A673 (cell line): ENCODE data around the gene ZNF729. TPM values are rescaled to one million over a fixed set of nuclear protein-coding genes. Genes with fewer than 3 reads are reported as not detected.
"Not testable (repeated sequence)": the region's sequence is repeated elsewhere in the genome, so short reads cannot be mapped to it uniquely, and the experiment has no call there.

ENCODE experiments used
- BruUV-seq: library from RNA; stranded (reverse); fragments of 400-500 nt; replicated peaks from 2 replicates; lab custom pipeline; 2021; lab: Mats Ljungman, UMichigan
- CTCF ChIA-PET: fragments of 300-600 bp; sonication (Branson Sonifier 250); formaldehyde crosslinking; loops from one replicate; lab custom pipeline; 2022; ENCODE audit warnings: antibody characterized with exemption; lab: Charles Lee
- POLR2A ChIA-PET: fragments of 300-600 bp; sonication (Branson Sonifier 250); formaldehyde crosslinking; loops from one replicate; lab custom pipeline; 2022; ENCODE audit warnings: antibody characterized with exemption; ENCODE audit not compliant: low non-redundant PET; lab: Charles Lee
- DNase-seq: peaks from one replicate; pipeline ENCODE4 v3.0.0-alpha.2; 2015; ENCODE audit warnings: low spot score
- H3K27ac ChIP-seq: fragments of 200-600 bp; sonication (generic); 2 replicates; pipeline ENCODE4 v1.5.1; 2016; ENCODE audit warnings: mixed run types, low read depth, mild to moderate bottlenecking, mixed read lengths, antibody characterized with exemption, low read length; ENCODE audit not compliant: poor library complexity, severe bottlenecking
- H3K27me3 ChIP-seq: fragments of 200-600 bp; sonication (generic); replicated peaks from 2 replicates; pipeline ENCODE4 v1.6.1; 2017; ENCODE audit warnings: mixed run types, low read depth, mild to moderate bottlenecking, mixed read lengths, antibody characterized with exemption, low read length; ENCODE audit not compliant: insufficient read depth, poor library complexity
- H3K36me3 ChIP-seq: fragments of 200-600 bp; sonication (generic); 2 replicates; pipeline ENCODE4 v1.6.1; 2016; ENCODE audit warnings: mixed run types, mild to moderate bottlenecking, mixed read lengths, antibody characterized with exemption, low read length; ENCODE audit not compliant: insufficient read depth, poor library complexity, severe bottlenecking
- H3K4me1 ChIP-seq: fragments of 200-600 bp; sonication (generic); 2 replicates; pipeline ENCODE4 v1.6.1; 2017; ENCODE audit warnings: mixed run types, mild to moderate bottlenecking, mixed read lengths, antibody characterized with exemption, low read length; ENCODE audit not compliant: insufficient read depth, poor library complexity, severe bottlenecking
- H3K4me3 ChIP-seq: fragments of 200-600 bp; sonication (generic); 2 replicates; pipeline ENCODE4 v1.5.1; 2016; ENCODE audit warnings: low read depth, mixed run types, mild to moderate bottlenecking, mixed read lengths, low read length; ENCODE audit not compliant: poor library complexity, severe bottlenecking
- H3K9me3 ChIP-seq: fragments of 200-600 bp; sonication (generic); 2 replicates; pipeline ENCODE4 v1.6.1; 2016; ENCODE audit warnings: mixed run types, low read depth, mild to moderate bottlenecking, mixed read lengths, antibody characterized with exemption, low read length; ENCODE audit not compliant: poor library complexity, severe bottlenecking
- EZH2 ChIP-seq: fragments of 200-600 bp; sonication (generic); IDR thresholded peaks from 2 replicates; pipeline ENCODE4 v1.6.1; 2017; ENCODE audit warnings: borderline replicate concordance, low read depth, mild to moderate bottlenecking, mixed read lengths, antibody characterized with exemption, low read length; ENCODE audit not compliant: poor library complexity, severe bottlenecking
- intact Hi-C: fragments of 100-400 bp; cut with micrococcal nuclease; formaldehyde crosslinking; loops from one replicate; pipeline ENCODE4 v1.10.0; 2022; ENCODE audit not compliant: unreplicated experiment
- total RNA-seq: library from RNA; stranded (reverse); gene quantifications from 2 replicates; pipeline ENCODE4 v1.2.3, GENCODE V29; 2021
- TF ChIP-seq, protein P1 (sequence below): fragments of 300-800, 200-600 bp; sonication (generic); conservative IDR thresholded peaks from 2 replicates; pipeline ENCODE4 v1.5.1; 2017; ENCODE audit warnings: low read depth, mild to moderate bottlenecking, antibody characterized with exemption, low read length, moderate library complexity, mixed read lengths

The ZNF729 gene
- total RNA-seq, 1 experiment from 2014 or later = not detected

DNA sequence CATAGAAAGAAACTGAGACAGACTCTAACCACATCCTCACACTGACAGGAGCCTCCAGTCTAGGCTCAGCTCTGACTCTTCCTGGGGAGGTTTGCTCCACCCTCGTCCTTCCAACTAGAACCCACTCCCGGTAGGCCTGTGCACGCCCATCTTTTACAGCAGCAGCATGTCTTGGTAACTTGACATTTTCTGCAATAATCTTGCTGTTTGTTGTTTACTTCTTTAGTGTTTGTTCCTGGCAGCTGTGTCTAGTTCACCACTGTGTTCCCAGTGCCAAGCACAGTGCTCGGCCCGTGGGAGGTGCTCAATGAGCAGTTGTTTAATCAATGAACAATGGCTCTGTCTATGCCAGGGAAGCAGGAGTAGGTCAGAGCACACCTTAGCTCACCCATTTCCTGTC lies 23.1 kb upstream of the ZNF729 start:
- Histone ChIP-seq H3K27ac (no peak overlapping the region), H3K36me3 (no peaks in the 10 kb centered on the region), H3K4me3 (no peak overlapping the region), H3K4me1 (no peaks in the 10 kb centered on the region), H3K27me3 (no peaks in the 10 kb centered on the region), H3K9me3 (peaks cover 23% of the 10 kb centered on the region)
- DNase-seq = no peak
- TF ChIP-seq EZH2 = no peak
- TF ChIP-seq, protein P1, sequence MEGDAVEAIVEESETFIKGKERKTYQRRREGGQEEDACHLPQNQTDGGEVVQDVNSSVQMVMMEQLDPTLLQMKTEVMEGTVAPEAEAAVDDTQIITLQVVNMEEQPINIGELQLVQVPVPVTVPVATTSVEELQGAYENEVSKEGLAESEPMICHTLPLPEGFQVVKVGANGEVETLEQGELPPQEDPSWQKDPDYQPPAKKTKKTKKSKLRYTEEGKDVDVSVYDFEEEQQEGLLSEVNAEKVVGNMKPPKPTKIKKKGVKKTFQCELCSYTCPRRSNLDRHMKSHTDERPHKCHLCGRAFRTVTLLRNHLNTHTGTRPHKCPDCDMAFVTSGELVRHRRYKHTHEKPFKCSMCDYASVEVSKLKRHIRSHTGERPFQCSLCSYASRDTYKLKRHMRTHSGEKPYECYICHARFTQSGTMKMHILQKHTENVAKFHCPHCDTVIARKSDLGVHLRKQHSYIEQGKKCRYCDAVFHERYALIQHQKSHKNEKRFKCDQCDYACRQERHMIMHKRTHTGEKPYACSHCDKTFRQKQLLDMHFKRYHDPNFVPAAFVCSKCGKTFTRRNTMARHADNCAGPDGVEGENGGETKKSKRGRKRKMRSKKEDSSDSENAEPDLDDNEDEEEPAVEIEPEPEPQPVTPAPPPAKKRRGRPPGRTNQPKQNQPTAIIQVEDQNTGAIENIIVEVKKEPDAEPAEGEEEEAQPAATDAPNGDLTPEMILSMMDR = no peak
- no TSS peak for BruUV-seq
- intact Hi-C loops = no loop called here
- CTCF ChIA-PET = no interaction called here
- POLR2A ChIA-PET = no interaction called here

DNA sequence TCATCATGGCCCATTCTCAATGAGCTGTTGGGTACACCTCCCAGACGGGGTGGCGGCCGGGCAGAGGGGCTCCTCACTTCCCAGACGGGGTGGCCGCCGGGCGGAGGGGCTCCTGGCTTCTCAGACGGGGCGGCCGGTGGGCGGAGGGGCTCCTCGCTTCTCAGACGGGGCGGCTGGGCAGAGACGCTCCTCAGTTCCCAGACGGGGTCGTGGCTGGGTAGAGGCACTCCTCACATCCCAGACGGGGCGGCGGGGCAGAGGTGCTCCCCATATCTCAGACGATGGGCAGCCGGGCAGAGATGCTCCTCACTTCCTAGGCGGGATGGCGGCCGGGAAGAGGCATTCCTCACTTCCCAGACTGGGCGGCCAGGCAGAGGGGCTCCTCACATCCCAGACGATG lies 35.3 kb downstream of the ZNF729 start:
- H3K9me3 ChIP-seq = peaks cover 39% of the 10 kb centered on the region
- H3K27ac ChIP-seq, intact Hi-C loops, DNase-seq, POLR2A ChIA-PET, H3K4me3 ChIP-seq, BruUV-seq, CTCF ChIA-PET, H3K27me3 ChIP-seq, H3K36me3 ChIP-seq, H3K4me1 ChIP-seq: not testable (repeated sequence)

DNA sequence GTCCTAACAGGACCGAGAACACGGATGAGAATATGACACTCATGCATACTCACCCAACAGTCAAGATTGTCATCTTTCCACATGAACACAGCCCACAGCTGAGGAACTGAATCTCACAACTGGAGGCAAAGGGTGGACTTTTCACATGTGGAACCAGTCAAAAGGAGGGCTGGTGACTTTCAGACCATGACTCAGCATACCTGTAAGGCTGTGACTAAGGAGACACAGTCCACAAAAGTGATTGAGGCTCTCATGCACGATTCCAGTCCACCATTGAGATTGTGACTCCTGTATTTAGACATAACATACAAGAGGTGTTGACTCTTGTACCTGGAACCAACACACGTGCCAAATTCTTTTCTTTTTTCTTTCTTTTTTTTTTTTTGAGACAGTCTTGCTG lies 40.0 kb downstream of the ZNF729 start:
- H3K27me3 ChIP-seq = no peaks in the 10 kb centered on the region
- POLR2A ChIA-PET = no interaction called here
- no peak for DNase-seq

DNA sequence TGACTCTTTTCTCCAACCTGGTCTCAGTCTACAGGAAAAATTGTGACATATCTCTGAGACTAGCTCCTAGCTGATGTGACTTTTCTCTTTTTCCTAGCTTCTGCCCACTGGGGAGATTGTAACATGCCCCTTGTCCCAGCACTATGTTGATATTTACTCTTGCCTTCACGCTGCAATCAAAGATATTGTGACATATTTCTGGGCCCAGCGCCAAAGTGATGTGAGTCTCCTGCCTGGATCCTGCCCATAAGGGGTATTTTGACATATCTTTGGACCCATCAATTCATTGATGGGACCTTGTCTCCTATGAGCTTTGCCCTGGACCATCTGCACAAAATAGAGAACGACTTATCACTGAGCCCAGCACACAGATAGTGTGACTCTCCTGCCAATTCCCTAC lies 41.1 kb downstream of the ZNF729 start:
- CTCF ChIA-PET = no interaction called here
- Histone ChIP-seq H3K4me1 (no peaks in the 10 kb centered on the region), H3K36me3 (no peaks in the 10 kb centered on the region), H3K9me3 (peaks cover 52% of the 10 kb centered on the region), H3K4me3 (no peak overlapping the region), H3K27me3 (no peaks in the 10 kb centered on the region), H3K27ac (no peak overlapping the region)
- TF ChIP-seq EZH2 = no peak
- TF ChIP-seq, protein P1 = no peak
- intact Hi-C loops = no loop called here
- BruUV-seq = no TSS peak
- POLR2A ChIA-PET = no interaction called here
- no peak for DNase-seq

More for the DNA sequence above, 40.0 kb downstream of the ZNF729 start:
- TF ChIP-seq EZH2 = no peak
- TF ChIP-seq, protein P1 = no peak
- Histone ChIP-seq H3K27ac (no peak overlapping the region), H3K4me1 (no peaks in the 10 kb centered on the region), H3K9me3 (peaks cover 47% of the 10 kb centered on the region), H3K4me3 (no peak overlapping the region), H3K36me3 (no peaks in the 10 kb centered on the region)
- intact Hi-C loops = no loop called here
- no TSS peak for BruUV-seq
- CTCF ChIA-PET = no interaction called here
